Endodermal cell (in vitro differentiated cells): Measurements from ENCODE around the gene LPP. TPM values are rescaled to one million over a fixed set of nuclear protein-coding genes. Genes with fewer than 3 reads are reported as not detected.

Source experiments
- DNase-seq: peaks from one replicate; pipeline ENCODE4 v3.0.0-alpha.2; 2017
- H3K27ac ChIP-seq: 2 replicates; pipeline ENCODE4 v1.5.1; 2013; ENCODE audit warnings: mild to moderate bottlenecking, low read depth, low read length, moderate library complexity
- H3K27me3 ChIP-seq: 2 replicates; pipeline ENCODE4 v1.6.1; 2013; ENCODE audit warnings: mild to moderate bottlenecking, low read length, moderate library complexity; ENCODE audit not compliant: insufficient read depth, control insufficient read depth, poor library complexity, severe bottlenecking
- H3K36me3 ChIP-seq: 2 replicates; pipeline ENCODE4 v1.7.0; 2013; ENCODE audit warnings: mild to moderate bottlenecking, low read length, moderate library complexity; ENCODE audit not compliant: control insufficient read depth, insufficient read depth
- H3K4me1 ChIP-seq: one replicate; pipeline ENCODE4 v1.7.0; 2013; ENCODE audit warnings: low read length; ENCODE audit not compliant: control insufficient read depth, insufficient read depth
- H3K4me3 ChIP-seq: 2 replicates; pipeline ENCODE4 v1.5.1; 2013; ENCODE audit warnings: mild to moderate bottlenecking, low read length, moderate library complexity
- H3K9ac ChIP-seq: 2 replicates; pipeline ENCODE4 v1.6.1; 2013; ENCODE audit warnings: mild to moderate bottlenecking, low read length, moderate library complexity; ENCODE audit not compliant: poor library complexity, severe bottlenecking; ENCODE audit errors: extremely low read depth
- H3K9me3 ChIP-seq: 2 replicates; pipeline ENCODE4 v1.6.1; 2013; ENCODE audit warnings: mild to moderate bottlenecking, low read length, moderate library complexity; ENCODE audit not compliant: control insufficient read depth
- H3K27ac Mint-ChIP-seq: 2 replicates; pipeline ENCODE4 v1.8.0; 2020; ENCODE audit warnings: mixed read lengths
- H3K27me3 Mint-ChIP-seq: 2 replicates; pipeline ENCODE4 v1.8.0; 2021; ENCODE audit warnings: mild to moderate bottlenecking, mixed read lengths; ENCODE audit not compliant: insufficient read depth
- H3K36me3 Mint-ChIP-seq: 2 replicates; pipeline ENCODE4 v1.8.0; 2020; ENCODE audit warnings: low read depth, mixed read lengths
- H3K4me1 Mint-ChIP-seq: 2 replicates; pipeline ENCODE4 v1.8.0; 2020; ENCODE audit warnings: mixed read lengths
- H3K4me3 Mint-ChIP-seq: 2 replicates; pipeline ENCODE4 v1.8.0; 2020; ENCODE audit warnings: mild to moderate bottlenecking, moderate library complexity, mixed read lengths
- H3K9me3 Mint-ChIP-seq: 2 replicates; pipeline ENCODE4 v1.8.0; 2020; ENCODE audit warnings: mild to moderate bottlenecking, mixed read lengths
- WGBS, 2 experiments: methylation state at CpG; one replicate each; pipeline versions ENCODE4 v1.1.5 to v1.1.7; 2013; ENCODE audit warnings: missing lambda C conversion rate in 2 of 2, mixed read lengths in 1 of 2; ENCODE audit not compliant: insufficient coverage in 1 of 2, insufficient read length in 1 of 2; 5-methylcytosine and 5-hydroxymethylcytosine counted together
- total RNA-seq, 2 donors: library from RNA; stranded (reverse); fragmentation: NEBNext Ultra II Directional in 1 of 2; extraction: Animal tissue kit (Norgen Biotek cat#: 25700) in 1 of 2; gene quantifications; 2 replicates in 1 of 2; 3 replicates in 1 of 2; pipeline ENCODE4 v1.2.1, GENCODE V29; 2021
- TF ChIP-seq, protein P1 (sequence below): fragments of 200-600 bp; sonication (generic); conservative IDR thresholded peaks from 2 replicates; pipeline ENCODE4 v1.5.0; 2021; ENCODE audit warnings: antibody characterized with exemption, mild to moderate bottlenecking

Gene LPP
- total RNA-seq, 2 donors from 2014 or later, result 78.0 to 105 TPM

GRCh38 chr3:188860147-188860546, 706.2 kb downstream of the LPP start:
- TF ChIP-seq, protein P1, sequence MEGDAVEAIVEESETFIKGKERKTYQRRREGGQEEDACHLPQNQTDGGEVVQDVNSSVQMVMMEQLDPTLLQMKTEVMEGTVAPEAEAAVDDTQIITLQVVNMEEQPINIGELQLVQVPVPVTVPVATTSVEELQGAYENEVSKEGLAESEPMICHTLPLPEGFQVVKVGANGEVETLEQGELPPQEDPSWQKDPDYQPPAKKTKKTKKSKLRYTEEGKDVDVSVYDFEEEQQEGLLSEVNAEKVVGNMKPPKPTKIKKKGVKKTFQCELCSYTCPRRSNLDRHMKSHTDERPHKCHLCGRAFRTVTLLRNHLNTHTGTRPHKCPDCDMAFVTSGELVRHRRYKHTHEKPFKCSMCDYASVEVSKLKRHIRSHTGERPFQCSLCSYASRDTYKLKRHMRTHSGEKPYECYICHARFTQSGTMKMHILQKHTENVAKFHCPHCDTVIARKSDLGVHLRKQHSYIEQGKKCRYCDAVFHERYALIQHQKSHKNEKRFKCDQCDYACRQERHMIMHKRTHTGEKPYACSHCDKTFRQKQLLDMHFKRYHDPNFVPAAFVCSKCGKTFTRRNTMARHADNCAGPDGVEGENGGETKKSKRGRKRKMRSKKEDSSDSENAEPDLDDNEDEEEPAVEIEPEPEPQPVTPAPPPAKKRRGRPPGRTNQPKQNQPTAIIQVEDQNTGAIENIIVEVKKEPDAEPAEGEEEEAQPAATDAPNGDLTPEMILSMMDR, result no peak
- no peak for DNase-seq
- H3K4me3 Mint-ChIP-seq, result no peak overlapping the region
- peaks cover 14% of the 10 kb centered on the region for H3K4me1 Mint-ChIP-seq
- 94% methylated on average over 2 to 3 of the region's 3 CpGs for WGBS, 2 experiments
- H3K36me3 Mint-ChIP-seq, result no peaks in the 10 kb centered on the region
- no peak overlapping the region for H3K27ac ChIP-seq
- no peaks in the 10 kb centered on the region for H3K9me3 ChIP-seq
- H3K4me3 ChIP-seq, result no peak overlapping the region
- no peak overlapping the region for H3K9ac ChIP-seq
- H3K4me1 ChIP-seq, result no peaks in the 10 kb centered on the region
- no peaks in the 10 kb centered on the region for H3K27me3 ChIP-seq
- H3K27ac Mint-ChIP-seq, result no peak overlapping the region
- no peaks in the 10 kb centered on the region for H3K9me3 Mint-ChIP-seq
- no peaks in the 10 kb centered on the region for H3K36me3 ChIP-seq
- H3K27me3 Mint-ChIP-seq, result no peaks in the 10 kb centered on the region

GRCh38 chr3:188861842-188862744, 708.1 kb downstream of the LPP start:
- peaks cover 11% of the 10 kb centered on the region for H3K36me3 ChIP-seq
- no peak overlapping the region for H3K27ac ChIP-seq
- no peaks in the 10 kb centered on the region for H3K27me3 ChIP-seq
- TF ChIP-seq, protein P1, result no peak
- no peak overlapping the region for H3K4me3 ChIP-seq
- peaks cover 6% of the 10 kb centered on the region for H3K4me1 ChIP-seq
- Mint-ChIP-seq H3K36me3 (peaks cover 9% of the 10 kb centered on the region), H3K9me3 (no peaks in the 10 kb centered on the region), H3K4me1 (peaks cover 24% of the 10 kb centered on the region), H3K27ac (no peak overlapping the region), H3K4me3 (no peak overlapping the region), H3K27me3 (no peaks in the 10 kb centered on the region)
- no peaks in the 10 kb centered on the region for H3K9me3 ChIP-seq
- 90 to 95% methylated on average over 2 to 5 of the region's 5 CpGs for WGBS, 2 experiments
- no peak for DNase-seq
- H3K9ac ChIP-seq, result no peak overlapping the region

DNA sequence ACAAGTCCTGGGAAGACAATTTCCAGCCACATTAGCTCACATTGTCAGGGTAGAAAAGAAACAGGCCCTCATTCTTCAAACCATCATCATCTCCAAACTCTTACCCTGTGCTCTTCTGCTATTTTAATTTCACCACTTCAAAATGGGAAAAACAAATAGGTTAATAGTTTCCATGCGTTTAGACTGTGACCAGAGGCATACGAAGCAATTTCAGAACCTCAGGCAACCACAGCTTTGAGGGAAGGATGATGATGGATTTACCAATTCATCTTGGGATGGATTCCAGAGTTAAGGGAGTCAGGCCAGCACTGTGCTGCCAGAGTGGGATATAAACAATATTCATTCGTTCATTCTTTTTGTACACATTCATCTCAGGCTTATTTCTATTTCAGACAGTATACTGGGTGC, 710.0 kb downstream of the LPP start:
- H3K4me3 ChIP-seq, result no peak overlapping the region
- H3K27me3 Mint-ChIP-seq, result no peaks in the 10 kb centered on the region
- H3K27ac Mint-ChIP-seq, result no peak overlapping the region
- no peaks in the 10 kb centered on the region for H3K27me3 ChIP-seq
- TF ChIP-seq, protein P1, result no peak
- H3K4me3 Mint-ChIP-seq, result no peak overlapping the region
- 92 to 100% methylated on average over 2 to 3 of the region's 3 CpGs for WGBS, 2 experiments
- no peaks in the 10 kb centered on the region for H3K9me3 Mint-ChIP-seq
- no peak overlapping the region for H3K9ac ChIP-seq
- DNase-seq, result no peak
- H3K27ac ChIP-seq, result no peak overlapping the region
- no peaks in the 10 kb centered on the region for H3K9me3 ChIP-seq
- peaks cover 6% of the 10 kb centered on the region for H3K4me1 ChIP-seq
- H3K36me3 ChIP-seq, result peaks cover 16% of the 10 kb centered on the region
- peaks cover 27% of the 10 kb centered on the region for H3K4me1 Mint-ChIP-seq
- peaks cover 9% of the 10 kb centered on the region for H3K36me3 Mint-ChIP-seq
